Activated T-cell treated with anti-CD3 and anti-CD28 coated beads, Interleukin-2, amount 50 U/mL, for 72 hours (primary cell): Measurements from ENCODE around the gene TYW1. TPM values are rescaled to one million over a fixed set of nuclear protein-coding genes. Genes with fewer than 3 reads are reported as not detected.
A peak's percentile ranks its signal among the peaks of the same experiment; 100 is the strongest.
"Not testable (repeated sequence)": the region's sequence is repeated elsewhere in the genome, so short reads cannot be mapped to it uniquely, and the experiment has no call there.

Source experiments
- ATAC-seq, 2 donors: fragments of 150-1000 bp; cut with Tn5 transposase; replicated peaks in 1 of 2; 2 replicates each; pipeline ENCODE4 v1.10.0; 2021; ENCODE audit warnings: moderate library complexity in 2 of 2, mild to moderate bottlenecking in 1 of 2
- DNase-seq, 2 donors: peaks; one replicate each; pipeline ENCODE4 v3.0.0; 2021 to 2022; ENCODE audit warnings: mixed read lengths in 1 of 2
- H3K27ac Mint-ChIP-seq: one replicate; pipeline ENCODE4 v1.8.0; 2022; ENCODE audit warnings: mild to moderate bottlenecking, moderate library complexity, mixed read lengths
- H3K27me3 Mint-ChIP-seq: one replicate; pipeline ENCODE4 v1.8.0; 2022; ENCODE audit warnings: low read depth, mixed read lengths
- H3K36me3 Mint-ChIP-seq, 2 donors: one replicate each; pipeline ENCODE4 v1.8.0; 2022; ENCODE audit warnings: mixed read lengths in 2 of 2, mild to moderate bottlenecking in 1 of 2; ENCODE audit not compliant: insufficient read depth in 2 of 2
- H3K4me1 Mint-ChIP-seq: one replicate; pipeline ENCODE4 v1.8.0; 2022; ENCODE audit warnings: low read depth, mixed read lengths
- H3K4me3 Mint-ChIP-seq, 2 donors: one replicate each; pipeline ENCODE4 v1.8.0; 2022; ENCODE audit warnings: mild to moderate bottlenecking in 2 of 2, mixed read lengths in 2 of 2, moderate library complexity in 2 of 2
- H3K9me3 Mint-ChIP-seq, 2 donors: one replicate each; pipeline ENCODE4 v1.8.0; 2022; ENCODE audit warnings: mixed read lengths in 2 of 2
- total RNA-seq, 2 donors: library from RNA; stranded (reverse); gene quantifications; one replicate each; pipeline ENCODE4 v1.2.3, GENCODE V29; 2022

The TYW1 gene
- total RNA-seq, 2 donors from 2014 or later = 17.1 to 21.8 TPM

GRCh38 chr7:66967029-66967428 lies 29.6 kb upstream of the TYW1 start:
- Mint-ChIP-seq H3K4me3 (no peak overlapping the region), H3K9me3 (no peaks in the 10 kb centered on the region), H3K27me3 (no peaks in the 10 kb centered on the region), H3K36me3 (no peaks in the 10 kb centered on the region), H3K27ac (no peak overlapping the region), H3K4me1 (no peaks in the 10 kb centered on the region)
- DNase-seq (no peak), ATAC-seq (no peak)

DNA sequence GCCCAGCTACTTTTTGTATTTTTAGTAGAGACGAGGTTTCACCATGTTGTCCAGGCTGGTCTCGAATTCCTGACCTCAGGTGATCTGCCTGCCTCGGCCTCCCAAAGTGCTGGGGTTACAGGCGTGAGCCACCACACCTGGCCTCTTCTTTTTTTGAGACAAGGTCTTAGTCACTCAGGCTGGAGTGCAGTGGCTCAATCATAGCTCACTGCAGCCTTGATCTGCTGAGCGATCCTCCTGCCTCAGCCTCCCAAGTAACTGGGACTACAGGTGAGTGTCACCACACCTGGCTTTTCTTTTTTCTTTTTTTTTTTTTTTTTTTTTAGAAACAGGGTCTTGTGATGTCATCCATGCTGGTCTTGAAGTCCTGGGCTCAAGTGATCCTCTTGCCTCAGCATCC lies 27.6 kb upstream of the TYW1 start:
- not testable (repeated sequence) for H3K27me3 Mint-ChIP-seq, H3K9me3 Mint-ChIP-seq, DNase-seq, H3K4me3 Mint-ChIP-seq, H3K27ac Mint-ChIP-seq, H3K36me3 Mint-ChIP-seq, ATAC-seq, H3K4me1 Mint-ChIP-seq

DNA sequence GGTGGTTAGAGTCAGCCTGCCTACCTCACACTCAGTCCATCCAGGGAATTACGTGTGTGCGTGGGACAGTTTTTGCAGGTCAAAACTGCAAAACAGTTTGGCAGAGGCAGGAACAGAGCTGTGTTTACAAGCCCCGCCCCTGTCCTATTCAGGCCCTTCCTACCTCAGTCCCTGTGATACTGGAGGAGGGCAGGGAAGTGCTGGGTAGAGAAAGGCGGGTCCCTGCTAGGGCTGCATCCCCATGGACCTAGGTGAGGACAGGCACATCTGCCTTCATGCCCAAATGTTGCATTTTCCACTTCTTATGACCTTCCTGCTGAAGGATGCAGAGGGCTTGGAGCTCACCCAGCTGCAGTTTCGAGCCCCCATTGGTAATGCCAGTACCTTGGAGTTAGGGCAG lies 26.3 kb upstream of the TYW1 start:
- H3K4me1 Mint-ChIP-seq = no peaks in the 10 kb centered on the region
- H3K4me3 Mint-ChIP-seq = no peak overlapping the region
- no peaks in the 10 kb centered on the region for H3K9me3 Mint-ChIP-seq
- no peaks in the 10 kb centered on the region for H3K27me3 Mint-ChIP-seq
- ATAC-seq = no peak
- H3K27ac Mint-ChIP-seq = no peak overlapping the region
- DNase-seq = no peak
- no peaks in the 10 kb centered on the region for H3K36me3 Mint-ChIP-seq

GRCh38 chr7:66974986-66975590 lies 21.5 kb upstream of the TYW1 start:
- H3K27me3 Mint-ChIP-seq = no peaks in the 10 kb centered on the region
- DNase-seq (no peak), ATAC-seq (no peak)
- peaks cover 3 to 4% of the 10 kb centered on the region in 2 donors for H3K9me3 Mint-ChIP-seq
- peaks cover 3 to 5% of the 10 kb centered on the region in 2 donors for H3K36me3 Mint-ChIP-seq
- no peak overlapping the region for H3K27ac Mint-ChIP-seq
- no peaks in the 10 kb centered on the region for H3K4me1 Mint-ChIP-seq
- H3K4me3 Mint-ChIP-seq = no peak overlapping the region

DNA sequence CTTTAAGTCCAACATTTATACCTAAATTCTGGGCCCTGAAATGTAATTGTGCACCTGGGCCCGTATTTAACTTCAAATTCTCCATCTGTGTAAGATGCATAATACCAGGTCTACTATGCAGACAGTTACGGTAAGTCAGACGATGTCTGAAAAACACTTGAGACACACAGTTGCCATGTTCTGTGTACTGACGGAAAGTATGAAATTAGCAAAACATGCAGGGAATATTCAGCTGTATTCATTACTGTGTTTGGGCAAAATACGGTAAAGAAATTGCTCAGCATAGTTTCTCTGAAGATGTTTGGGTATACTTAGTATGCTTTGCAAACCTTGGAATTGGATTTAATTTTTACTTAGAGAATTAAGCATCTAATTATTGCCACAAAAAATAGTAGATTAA lies 18.3 kb upstream of the TYW1 start:
- DNase-seq, H3K27me3 Mint-ChIP-seq, H3K4me3 Mint-ChIP-seq, H3K4me1 Mint-ChIP-seq, H3K27ac Mint-ChIP-seq, H3K9me3 Mint-ChIP-seq, ATAC-seq: not testable (repeated sequence)
- peaks cover 10% of the 10 kb centered on the region in 2 donors for H3K36me3 Mint-ChIP-seq

GRCh38 chr7:66979013-66979412 lies 17.6 kb upstream of the TYW1 start:
- not testable (repeated sequence) for DNase-seq, H3K27ac Mint-ChIP-seq, ATAC-seq, H3K27me3 Mint-ChIP-seq, H3K4me3 Mint-ChIP-seq, H3K9me3 Mint-ChIP-seq, H3K4me1 Mint-ChIP-seq
- H3K36me3 Mint-ChIP-seq = peaks cover 10% of the 10 kb centered on the region in 2 donors

DNA sequence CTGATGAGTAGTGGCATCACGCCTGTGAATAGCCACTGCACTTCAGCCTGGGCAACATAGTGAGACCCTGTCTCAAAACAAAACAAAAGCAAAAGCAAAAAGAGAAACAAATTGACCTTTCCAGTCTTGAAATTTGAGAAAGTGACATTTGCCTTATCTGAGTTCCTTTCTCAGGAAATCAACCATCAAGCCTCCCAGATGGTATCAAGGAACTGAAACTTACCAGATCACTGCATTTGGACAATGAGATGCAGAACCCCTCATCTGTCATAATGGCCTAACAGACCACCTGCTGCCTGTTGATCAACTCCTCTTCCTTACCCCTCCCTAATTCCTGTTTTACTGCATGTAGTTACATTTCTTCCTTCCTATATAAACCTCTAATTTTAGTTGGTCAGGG lies 16.3 kb upstream of the TYW1 start:
- DNase-seq, H3K4me1 Mint-ChIP-seq, H3K27me3 Mint-ChIP-seq, H3K4me3 Mint-ChIP-seq, H3K9me3 Mint-ChIP-seq, ATAC-seq, H3K27ac Mint-ChIP-seq: not testable (repeated sequence)
- H3K36me3 Mint-ChIP-seq = peaks cover 10% of the 10 kb centered on the region in 2 donors

- H3K9me3 Mint-ChIP-seq, ATAC-seq, H3K4me3 Mint-ChIP-seq, H3K27me3 Mint-ChIP-seq, H3K27ac Mint-ChIP-seq, DNase-seq: not testable (repeated sequence)
- Mint-ChIP-seq H3K36me3 (peaks cover 8 to 34% of the 10 kb centered on the region in 2 donors), H3K4me1 (peaks cover 21% of the 10 kb centered on the region)
Measured at GRCh38 chr7:66989552-66989951, 7.1 kb upstream of the TYW1 start.

DNA sequence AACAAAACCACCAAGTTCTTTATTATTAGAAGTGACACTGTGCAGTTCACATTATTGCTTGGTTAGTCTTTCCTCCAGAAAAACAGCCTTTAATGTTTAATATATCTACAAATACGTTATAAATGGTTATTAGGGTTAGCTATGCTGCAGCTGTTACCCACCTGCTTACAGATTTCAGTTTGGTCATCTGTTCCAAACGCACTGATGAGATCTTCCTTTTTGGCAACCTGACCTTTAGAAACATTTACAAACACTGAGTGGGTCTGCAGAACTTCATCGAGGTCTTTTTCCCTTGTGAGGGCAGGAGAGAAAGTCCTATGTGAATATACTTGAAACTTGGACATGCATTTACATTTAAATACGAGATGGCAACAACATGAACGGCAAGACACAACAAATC lies 2.6 kb upstream of the TYW1 start:
- peaks cover 35% of the 10 kb centered on the region for H3K4me1 Mint-ChIP-seq
- not testable (repeated sequence) for H3K27ac Mint-ChIP-seq, H3K27me3 Mint-ChIP-seq, H3K9me3 Mint-ChIP-seq, DNase-seq, ATAC-seq
- H3K4me3 Mint-ChIP-seq = peak overlapping the region; percentile 96 to 97
- H3K36me3 Mint-ChIP-seq = peaks cover 8 to 28% of the 10 kb centered on the region in 2 donors

- not testable (repeated sequence) for H3K27me3 Mint-ChIP-seq, H3K9me3 Mint-ChIP-seq
- peak; percentile 59 to 60 for ATAC-seq
- peaks cover 8 to 28% of the 10 kb centered on the region in 2 donors for H3K36me3 Mint-ChIP-seq
- H3K4me3 Mint-ChIP-seq = peak overlapping the region; percentile 96 to 97
- DNase-seq = peak; percentile 53 to 56
- H3K27ac Mint-ChIP-seq = peak overlapping the region; percentile 95
- H3K4me1 Mint-ChIP-seq = peaks cover 39% of the 10 kb centered on the region
Measured at GRCh38 chr7:66994691-66995049, 2.0 kb upstream of the TYW1 start.

- ATAC-seq (peak; percentile 70 to 72), DNase-seq (peak; percentile 93 to 95)
- H3K4me1 Mint-ChIP-seq = peaks cover 39% of the 10 kb centered on the region
- not testable (repeated sequence) for H3K9me3 Mint-ChIP-seq, H3K27me3 Mint-ChIP-seq
- peaks cover 8 to 28% of the 10 kb centered on the region in 2 donors for H3K36me3 Mint-ChIP-seq
- H3K4me3 Mint-ChIP-seq = peak within 1 kb of the TSS; percentile 96 to 98
- H3K27ac Mint-ChIP-seq = peak within 1 kb of the TSS; percentile 95
Measured at GRCh38 chr7:66995050-66995776, 1.4 kb upstream of the TYW1 start, which contains the start of gene SBDS. Gene SBDS, minus strand, starts transcription at chr7:66995586. Its CDS starts 169 bp downstream, at chr7:66995417.

GRCh38 chr7:67000601-67001258 lies 4.1 kb downstream of the TYW1 start:
- H3K27ac Mint-ChIP-seq, ATAC-seq, H3K27me3 Mint-ChIP-seq, DNase-seq, H3K4me3 Mint-ChIP-seq, H3K9me3 Mint-ChIP-seq: not testable (repeated sequence)
- Mint-ChIP-seq H3K4me1 (peaks cover 20% of the 10 kb centered on the region), H3K36me3 (peaks cover under 1 to 14% of the 10 kb centered on the region in 2 donors)

- H3K27ac Mint-ChIP-seq, H3K9me3 Mint-ChIP-seq, H3K27me3 Mint-ChIP-seq, H3K4me1 Mint-ChIP-seq, H3K4me3 Mint-ChIP-seq, DNase-seq, ATAC-seq: not testable (repeated sequence)
- H3K36me3 Mint-ChIP-seq = peaks cover 5 to 20% of the 10 kb centered on the region in 2 donors
Measured at GRCh38 chr7:67004145-67004544, 7.5 kb downstream of the TYW1 start.
